Measurements from ENCODE around the gene COL24A1. TPM values are rescaled to one million over a fixed set of nuclear protein-coding genes. Genes with fewer than 3 reads are reported as not detected.
"Not testable (repeated sequence)": the region's sequence is repeated elsewhere in the genome, so short reads cannot be mapped to it uniquely, and the experiment has no call there.

COL24A1 gene
- total and polyA plus RNA-seq, 3 donors from 2014 or later, result 0.75 to 2.4 (median 1.8) TPM

GRCh38 chr1:85884372-85885035, 272.1 kb downstream of the COL24A1 start:
- no peaks in the 10 kb centered on the region for H3K4me1 ChIP-seq
- intact Hi-C loops (cut with DNase I; ENCODE audit: low total_unique reads), result no loop called here
- H3K36me3 ChIP-seq (ENCODE audit: low read depth, missing control alignments), result no peaks in the 10 kb centered on the region
- no peak for DNase-seq
- H3K27me3 ChIP-seq, result no peaks in the 10 kb centered on the region
- TF ChIP-seq, protein P1, sequence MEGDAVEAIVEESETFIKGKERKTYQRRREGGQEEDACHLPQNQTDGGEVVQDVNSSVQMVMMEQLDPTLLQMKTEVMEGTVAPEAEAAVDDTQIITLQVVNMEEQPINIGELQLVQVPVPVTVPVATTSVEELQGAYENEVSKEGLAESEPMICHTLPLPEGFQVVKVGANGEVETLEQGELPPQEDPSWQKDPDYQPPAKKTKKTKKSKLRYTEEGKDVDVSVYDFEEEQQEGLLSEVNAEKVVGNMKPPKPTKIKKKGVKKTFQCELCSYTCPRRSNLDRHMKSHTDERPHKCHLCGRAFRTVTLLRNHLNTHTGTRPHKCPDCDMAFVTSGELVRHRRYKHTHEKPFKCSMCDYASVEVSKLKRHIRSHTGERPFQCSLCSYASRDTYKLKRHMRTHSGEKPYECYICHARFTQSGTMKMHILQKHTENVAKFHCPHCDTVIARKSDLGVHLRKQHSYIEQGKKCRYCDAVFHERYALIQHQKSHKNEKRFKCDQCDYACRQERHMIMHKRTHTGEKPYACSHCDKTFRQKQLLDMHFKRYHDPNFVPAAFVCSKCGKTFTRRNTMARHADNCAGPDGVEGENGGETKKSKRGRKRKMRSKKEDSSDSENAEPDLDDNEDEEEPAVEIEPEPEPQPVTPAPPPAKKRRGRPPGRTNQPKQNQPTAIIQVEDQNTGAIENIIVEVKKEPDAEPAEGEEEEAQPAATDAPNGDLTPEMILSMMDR (IDR thresholded peaks at IDR 0.05), result peak in 2 of 3 experiments; percentile 13 to 25
- no peak for TF ChIP-seq POLR2A (IDR thresholded peaks at IDR 0.05)
- no peak overlapping the region for H3K4me3 ChIP-seq
- 69 to 79% methylated on average over 1 of the region's 1 CpG for WGBS, 2 donors
- H3K9me3 ChIP-seq, result no peaks in the 10 kb centered on the region
- no peak overlapping the region for H3K27ac ChIP-seq

- Histone ChIP-seq H3K4me3 (no peak overlapping the region), H3K9me3 (no peaks in the 10 kb centered on the region), H3K4me1 (no peaks in the 10 kb centered on the region), H3K27me3 (no peaks in the 10 kb centered on the region), H3K27ac (no peak overlapping the region), H3K36me3 (ENCODE audit: low read depth, missing control alignments) (no peaks in the 10 kb centered on the region)
- TF ChIP-seq, protein P1 (IDR thresholded peaks at IDR 0.05), result no peak
- TF ChIP-seq POLR2A (IDR thresholded peaks at IDR 0.05), result no peak
- intact Hi-C loops (cut with DNase I; ENCODE audit: low total_unique reads), result no loop called here
- no peak for DNase-seq
These were observed 289.4 kb downstream of the COL24A1 start for GRCh38 chr1:85867189-85867588.

- no peak overlapping the region for H3K4me3 ChIP-seq
- TF ChIP-seq POLR2A (IDR thresholded peaks at IDR 0.05), result no peak
- TF ChIP-seq, protein P1 (IDR thresholded peaks at IDR 0.05), result no peak
- no peaks in the 10 kb centered on the region for H3K27me3 ChIP-seq
- no peaks in the 10 kb centered on the region for H3K36me3 ChIP-seq (ENCODE audit: low read depth, missing control alignments)
- no peaks in the 10 kb centered on the region for H3K9me3 ChIP-seq
- no peak for DNase-seq
- whole genome bisulfite sequencing, 2 donors, result 51 to 61% methylated on average over 1 of the region's 1 CpG
- intact Hi-C loops (cut with DNase I; ENCODE audit: low total_unique reads), result no loop called here
- no peaks in the 10 kb centered on the region for H3K4me1 ChIP-seq
- peak overlapping the region in 1 of 2 donors; percentile 24 for H3K27ac ChIP-seq
These were observed 291.4 kb downstream of the COL24A1 start for GRCh38 chr1:85865213-85865612.

DNA sequence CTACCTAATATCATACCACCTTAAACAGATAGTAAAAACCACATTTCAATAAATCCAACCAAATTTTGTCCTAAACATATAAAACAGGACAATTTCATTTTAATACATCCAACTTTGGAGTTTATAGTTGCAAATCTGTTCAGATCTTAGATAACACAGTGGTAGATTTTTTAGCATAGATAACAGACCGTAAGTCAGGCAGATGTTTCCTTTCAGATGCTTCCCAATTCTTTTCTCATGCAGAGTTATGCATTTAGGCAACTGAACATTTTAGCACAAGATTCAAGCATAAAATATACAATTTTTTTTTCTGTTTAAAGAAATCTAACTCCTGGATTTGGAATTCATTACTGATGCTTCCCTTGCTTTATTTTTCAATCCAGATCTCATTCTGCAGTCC, 291.8 kb downstream of the COL24A1 start:
- Histone ChIP-seq H3K4me3 (no peak overlapping the region), H3K9me3 (no peaks in the 10 kb centered on the region), H3K27me3 (no peaks in the 10 kb centered on the region), H3K27ac (no peak overlapping the region), H3K4me1 (no peaks in the 10 kb centered on the region), H3K36me3 (ENCODE audit: low read depth, missing control alignments) (no peaks in the 10 kb centered on the region)
- no peak for DNase-seq
- intact Hi-C loops (cut with DNase I; ENCODE audit: low total_unique reads), result no loop called here
- WGBS, 2 donors, result 63 to 93% methylated on average over 1 of the region's 1 CpG
- TF ChIP-seq, protein P1 (IDR thresholded peaks at IDR 0.05), result no peak
- TF ChIP-seq POLR2A (IDR thresholded peaks at IDR 0.05), result no peak

DNA sequence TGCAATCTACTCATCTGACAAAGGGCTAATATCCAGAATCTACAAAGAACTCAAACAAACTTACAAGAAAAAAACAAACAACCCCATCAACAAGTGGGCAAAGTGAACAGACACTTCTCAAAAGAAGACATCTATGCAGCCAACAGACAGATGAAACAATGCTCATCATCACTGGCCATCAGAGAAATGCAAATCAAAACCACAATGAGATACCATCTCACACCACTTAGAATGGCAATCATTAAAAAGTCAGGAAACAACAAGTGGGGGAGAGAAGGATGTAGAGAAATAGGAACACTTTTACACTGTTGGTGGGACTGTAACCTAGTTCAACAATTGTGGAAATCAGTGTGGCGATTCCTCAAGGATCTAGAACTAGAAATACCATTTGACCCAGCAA, 292.9 kb downstream of the COL24A1 start:
- H3K36me3 ChIP-seq (ENCODE audit: low read depth, missing control alignments); H3K9me3 ChIP-seq; H3K4me1 ChIP-seq; H3K4me3 ChIP-seq; H3K27ac ChIP-seq; H3K27me3 ChIP-seq; DNase-seq; intact Hi-C loops (cut with DNase I; ENCODE audit: low total_unique reads): not testable (repeated sequence)
- WGBS, 2 donors, result 100% methylated on average over 1 of the region's 1 CpG
